PC-3 (cell line): ENCODE measurements around the gene HEXIM1. TPM values are rescaled to one million over a fixed set of nuclear protein-coding genes. Genes with fewer than 3 reads are reported as not detected.
A peak's percentile ranks its signal among the peaks of the same experiment; 100 is the strongest.
"Not testable (repeated sequence)": the region's sequence is repeated elsewhere in the genome, so short reads cannot be mapped to it uniquely, and the experiment has no call there.

Experiments
- ATAC-seq: fragments of 200-7000 bp; cut with Tn5 transposase; 2 replicates; pipeline ENCODE4 v1.9.1; 2020; ENCODE audit warnings: mild to moderate bottlenecking, moderate library complexity
- BruUV-seq: library from RNA; stranded (reverse); fragments of 400-500 nt; replicated peaks from 2 replicates; lab custom pipeline; 2021; lab: Mats Ljungman, UMichigan
- CTCF ChIA-PET: fragments of 300-600 bp; sonication (Branson Sonifier 250); formaldehyde crosslinking; loops from one replicate; lab custom pipeline; 2022; ENCODE audit warnings: antibody characterized with exemption; lab: Charles Lee
- POLR2A ChIA-PET: fragments of 300-600 bp; sonication (Branson Sonifier 250); formaldehyde crosslinking; loops from one replicate; lab custom pipeline; 2022; ENCODE audit warnings: antibody characterized with exemption; ENCODE audit not compliant: unreplicated experiment; lab: Charles Lee
- DNase-seq: peaks from one replicate; pipeline ENCODE4 v3.0.0-alpha.2; 2015
- H2AFZ ChIP-seq: fragments of 300-600 bp; sonication (generic); 2 replicates; pipeline ENCODE4 v1.6.0; 2016; ENCODE audit warnings: antibody characterized with exemption, low read length
- H3F3A ChIP-seq: fragments of 300-600 bp; sonication (generic); one replicate; pipeline ENCODE4 v1.6.0; 2017; ENCODE audit warnings: antibody characterized with exemption, low read length, control low read depth, mild to moderate bottlenecking; ENCODE audit not compliant: unreplicated experiment
- H3K27ac ChIP-seq: fragments of 300-600 bp; sonication (generic); 2 replicates; pipeline ENCODE4 v1.5.1; 2016; ENCODE audit warnings: mild to moderate bottlenecking, low read length
- H3K27me3 ChIP-seq: fragments of 300-600 bp; sonication (generic); 2 replicates; pipeline ENCODE4 v1.6.1; 2016; ENCODE audit warnings: low read length, mixed read lengths
- H3K36me3 ChIP-seq: fragments of 300-600 bp; sonication (generic); 2 replicates; pipeline ENCODE4 v1.6.1; 2016; ENCODE audit warnings: low read depth, mixed run types, low read length, mixed read lengths
- H3K4me1 ChIP-seq: fragments of 300-600 bp; sonication (generic); 2 replicates; pipeline ENCODE4 v1.5.1; 2016; ENCODE audit warnings: low read length; ENCODE audit not compliant: insufficient read depth
- H3K4me2 ChIP-seq: fragments of 300-600 bp; sonication (generic); 2 replicates; pipeline ENCODE4 v1.6.0; 2016; ENCODE audit warnings: low read length
- H3K4me3 ChIP-seq: fragments of 300-600 bp; sonication (generic); 2 replicates; pipeline ENCODE4 v1.5.1; 2016; ENCODE audit warnings: mild to moderate bottlenecking, low read length, mixed read lengths
- H3K79me2 ChIP-seq: fragments of 300-600 bp; sonication (generic); 2 replicates; pipeline ENCODE4 v1.6.1; 2017; ENCODE audit warnings: low read length, mixed read lengths
- H3K9ac ChIP-seq: fragments of 300-600 bp; sonication (generic); 2 replicates; pipeline ENCODE4 v1.6.0; 2016; ENCODE audit warnings: mild to moderate bottlenecking, low read length
- H3K9me2 ChIP-seq: fragments of 300-600 bp; sonication (generic); replicated peaks from 2 replicates; pipeline ENCODE4 v1.6.1; 2016; ENCODE audit warnings: mixed run types, low read length, mixed read lengths
- H3K9me3 ChIP-seq: fragments of 300-600 bp; sonication (generic); 2 replicates; pipeline ENCODE4 v1.6.1; 2016; ENCODE audit warnings: low read length, mixed read lengths
- H4K20me1 ChIP-seq: fragments of 300-600 bp; sonication (generic); 2 replicates; pipeline ENCODE4 v1.6.1; 2016; ENCODE audit warnings: low read length, mixed read lengths
- EZH2 ChIP-seq: fragments of 300-600 bp; sonication (generic); IDR thresholded peaks from one replicate; pipeline ENCODE4 v1.6.1; 2017; ENCODE audit warnings: antibody characterized with exemption, mild to moderate bottlenecking, low read length; ENCODE audit not compliant: unreplicated experiment
- EZH2phosphoT487 ChIP-seq: fragments of 300-600 bp; sonication (generic); IDR thresholded peaks from 2 replicates; pipeline ENCODE4 v1.6.1; 2018; ENCODE audit warnings: mild to moderate bottlenecking, antibody characterized with exemption, low read length, borderline replicate concordance
- intact Hi-C: fragments of 100-400 bp; cut with micrococcal nuclease; formaldehyde crosslinking; loops from 2 replicates; pipeline ENCODE4 v1.9.0; 2023
- total RNA-seq: library from RNA; depleted of rRNA; stranded (reverse); fragments of >200 nt; gene quantifications from 2 replicates; pipeline ENCODE4 v1.2.3, GENCODE V29; 2014
- TF ChIP-seq, protein P1 (sequence below): fragments of 300-600 bp; sonication (generic); conservative IDR thresholded peaks from 2 replicates; pipeline ENCODE4 v1.5.1; 2017; ENCODE audit warnings: antibody characterized with exemption, low read depth, mild to moderate bottlenecking, low read length

Gene HEXIM1
- total RNA-seq, 1 experiment from 2014 or later, result 47.3 TPM

DNA sequence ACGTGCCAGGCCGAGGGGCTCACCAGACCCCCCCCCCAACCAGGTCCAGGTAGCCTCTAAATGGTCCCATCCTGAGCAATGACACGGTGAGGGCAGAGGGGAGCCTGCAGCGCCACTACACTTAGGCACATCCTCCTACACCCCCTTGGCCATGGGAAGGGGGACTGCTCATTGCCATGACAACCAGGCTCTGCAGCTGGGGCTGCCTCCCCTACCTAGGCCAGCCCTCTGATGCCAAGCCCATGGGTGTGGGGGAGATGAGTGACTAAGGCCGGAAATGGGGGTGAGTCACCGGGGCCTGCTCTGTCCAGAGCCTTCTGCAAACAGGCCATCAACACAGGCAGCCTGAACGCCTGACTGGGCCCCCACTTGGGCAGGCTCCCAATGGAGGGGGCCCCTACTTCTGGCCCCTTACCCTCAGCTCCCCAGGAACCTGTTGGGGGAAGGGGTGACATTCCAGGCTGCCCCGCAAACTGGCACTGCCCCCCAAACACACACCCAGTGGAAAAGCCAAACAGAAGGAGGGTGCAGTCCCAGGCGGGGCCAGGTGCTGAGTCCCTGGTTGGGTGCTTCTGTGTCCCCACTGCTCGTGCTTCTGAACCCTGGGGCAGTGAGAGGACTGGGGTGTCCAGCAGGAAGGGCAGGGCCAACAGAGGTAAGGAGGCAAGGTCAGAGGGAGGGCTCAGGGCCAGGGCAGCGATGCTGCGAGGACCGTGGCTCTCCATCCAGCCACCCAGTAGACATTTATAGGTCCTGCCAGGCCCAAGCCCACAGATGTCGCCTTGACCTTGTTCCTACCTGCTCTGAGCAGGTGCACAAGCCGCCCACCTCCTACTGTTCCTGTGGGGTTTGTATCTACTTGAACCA lies 24.1 kb upstream of the HEXIM1 start:
- Histone ChIP-seq H3K27ac (peak overlapping the region; percentile 94), H3K4me1 (peaks cover 55% of the 10 kb centered on the region), H3K9me3 (no peaks in the 10 kb centered on the region), H3K4me3 (no peak overlapping the region), H3K36me3 (no peaks in the 10 kb centered on the region), H2AFZ (0 out of 2 replicates have a peak overlapping the region, but pooled peaks have one; percentile 28), H4K20me1 (no peaks in the 10 kb centered on the region), H3K9ac (peak overlapping the region; percentile 74), H3F3A (no peaks in the 10 kb centered on the region), H3K27me3 (no peaks in the 10 kb centered on the region), H3K4me2 (peak overlapping the region; percentile 76), H3K9me2 (no peaks in the 10 kb centered on the region), H3K79me2 (peaks cover 57% of the 10 kb centered on the region)
- intact Hi-C loops, result no loop called here
- BruUV-seq, result TSS peak; percentile 11
- POLR2A ChIA-PET, result no interaction called here
- CTCF ChIA-PET, result no interaction called here
- ATAC-seq (peak; percentile 80), DNase-seq (peak; percentile 96)
- TF ChIP-seq, protein P1, sequence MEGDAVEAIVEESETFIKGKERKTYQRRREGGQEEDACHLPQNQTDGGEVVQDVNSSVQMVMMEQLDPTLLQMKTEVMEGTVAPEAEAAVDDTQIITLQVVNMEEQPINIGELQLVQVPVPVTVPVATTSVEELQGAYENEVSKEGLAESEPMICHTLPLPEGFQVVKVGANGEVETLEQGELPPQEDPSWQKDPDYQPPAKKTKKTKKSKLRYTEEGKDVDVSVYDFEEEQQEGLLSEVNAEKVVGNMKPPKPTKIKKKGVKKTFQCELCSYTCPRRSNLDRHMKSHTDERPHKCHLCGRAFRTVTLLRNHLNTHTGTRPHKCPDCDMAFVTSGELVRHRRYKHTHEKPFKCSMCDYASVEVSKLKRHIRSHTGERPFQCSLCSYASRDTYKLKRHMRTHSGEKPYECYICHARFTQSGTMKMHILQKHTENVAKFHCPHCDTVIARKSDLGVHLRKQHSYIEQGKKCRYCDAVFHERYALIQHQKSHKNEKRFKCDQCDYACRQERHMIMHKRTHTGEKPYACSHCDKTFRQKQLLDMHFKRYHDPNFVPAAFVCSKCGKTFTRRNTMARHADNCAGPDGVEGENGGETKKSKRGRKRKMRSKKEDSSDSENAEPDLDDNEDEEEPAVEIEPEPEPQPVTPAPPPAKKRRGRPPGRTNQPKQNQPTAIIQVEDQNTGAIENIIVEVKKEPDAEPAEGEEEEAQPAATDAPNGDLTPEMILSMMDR, result no peak
- no peak for TF ChIP-seq EZH2phosphoT487
- TF ChIP-seq EZH2, result no peak

DNA sequence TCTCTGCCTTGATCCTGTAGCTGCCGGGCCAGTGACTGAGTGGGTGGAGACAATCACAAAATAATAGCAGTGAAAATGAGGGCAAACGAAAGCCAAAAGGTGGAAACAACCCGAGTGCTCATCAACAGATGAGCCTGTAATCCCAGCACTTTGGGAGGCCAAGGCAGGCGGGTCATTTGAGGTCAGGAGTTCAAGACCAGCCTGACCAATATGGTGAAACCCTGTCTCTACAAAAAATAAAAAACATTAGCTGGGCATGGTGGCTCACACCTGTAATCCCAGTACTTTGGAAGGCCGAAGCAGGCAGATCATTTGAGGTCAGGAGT lies 23.5 kb upstream of the HEXIM1 start:
- H3K36me3 ChIP-seq, H3K4me3 ChIP-seq, H4K20me1 ChIP-seq, H3K9me2 ChIP-seq, H3F3A ChIP-seq, DNase-seq, POLR2A ChIA-PET, BruUV-seq, H3K27me3 ChIP-seq, ATAC-seq, CTCF ChIA-PET, H2AFZ ChIP-seq, intact Hi-C loops, H3K9me3 ChIP-seq: not testable (repeated sequence)
- peaks cover 63% of the 10 kb centered on the region for H3K79me2 ChIP-seq
- H3K4me2 ChIP-seq, result peak overlapping the region; percentile 76
- H3K27ac ChIP-seq, result peak overlapping the region; percentile 94
- peak overlapping the region; percentile 74 for H3K9ac ChIP-seq
- peaks cover 61% of the 10 kb centered on the region for H3K4me1 ChIP-seq

GRCh38 chr17:45125509-45125908 lies 22.8 kb upstream of the HEXIM1 start:
- H3K27me3 ChIP-seq, result no peaks in the 10 kb centered on the region
- H3K9ac ChIP-seq, result no peak overlapping the region
- H3K36me3 ChIP-seq, result no peaks in the 10 kb centered on the region
- no peaks in the 10 kb centered on the region for H3K9me3 ChIP-seq
- TF ChIP-seq, protein P1, result no peak
- TF ChIP-seq EZH2, result no peak
- no peak overlapping the region for H2AFZ ChIP-seq
- H3F3A ChIP-seq, result no peaks in the 10 kb centered on the region
- H4K20me1 ChIP-seq, result no peaks in the 10 kb centered on the region
- no peak overlapping the region for H3K4me2 ChIP-seq
- H3K27ac ChIP-seq, result 0 out of 2 replicates have a peak overlapping the region, but pooled peaks have one; percentile 94
- H3K4me3 ChIP-seq, result no peak overlapping the region
- H3K4me1 ChIP-seq, result peaks cover 68% of the 10 kb centered on the region
- ChIA-PET POLR2A (no interaction called here), CTCF (no interaction called here)
- no TSS peak for BruUV-seq
- peaks cover 71% of the 10 kb centered on the region for H3K79me2 ChIP-seq
- H3K9me2 ChIP-seq, result no peaks in the 10 kb centered on the region
- no peak for ATAC-seq
- DNase-seq, result no peak
- intact Hi-C loops, result no loop called here
